Neutrophil (primary cell): ENCODE results near the gene TRPV2.

Source experiments
- H3K27ac ChIP-seq: fragments of 200-600 bp; sonication (generic); 2 replicates; pipeline ENCODE4 v1.5.1; 2016; ENCODE audit warnings: mild to moderate bottlenecking, moderate library complexity
- H3K27me3 ChIP-seq: fragments of 200-600 bp; sonication (generic); 2 replicates; pipeline ENCODE4 v1.6.0; 2016; ENCODE audit warnings: mild to moderate bottlenecking
- H3K36me3 ChIP-seq: fragments of 200-600 bp; sonication (generic); 2 replicates; pipeline ENCODE4 v1.5.1; 2017
- H3K4me1 ChIP-seq, 2 experiments: fragments of 200-600 bp in 1 of 2; sonication (generic) in 1 of 2; 1 replicate in 1 of 2; 2 replicates in 1 of 2; pipeline versions ENCODE4 v1.5.1 to v1.6.1; 2013 to 2016; ENCODE audit warnings: low read depth in 1 of 2, low read length in 1 of 2, mild to moderate bottlenecking in 1 of 2, moderate library complexity in 1 of 2; ENCODE audit not compliant: control insufficient read depth in 1 of 2, insufficient read depth in 1 of 2
- H3K4me3 ChIP-seq, 2 experiments: fragments of 200-600 bp in 1 of 2; sonication (generic) in 1 of 2; 1 replicate in 1 of 2; 2 replicates in 1 of 2; pipeline ENCODE4 v1.5.1; 2013 to 2016; ENCODE audit warnings: low read depth in 1 of 2, low read length in 1 of 2, mild to moderate bottlenecking in 1 of 2, moderate library complexity in 1 of 2
- H3K9me3 ChIP-seq: fragments of 200-600 bp; sonication (generic); 2 replicates; pipeline ENCODE4 v1.5.1; 2016
- TF ChIP-seq, protein P1 (sequence below): fragments of 200-600 bp; sonication (generic); IDR thresholded peaks from 2 replicates; pipeline ENCODE4 v1.5.1; 2016; ENCODE audit warnings: antibody characterized with exemption

TRPV2 gene

DNA sequence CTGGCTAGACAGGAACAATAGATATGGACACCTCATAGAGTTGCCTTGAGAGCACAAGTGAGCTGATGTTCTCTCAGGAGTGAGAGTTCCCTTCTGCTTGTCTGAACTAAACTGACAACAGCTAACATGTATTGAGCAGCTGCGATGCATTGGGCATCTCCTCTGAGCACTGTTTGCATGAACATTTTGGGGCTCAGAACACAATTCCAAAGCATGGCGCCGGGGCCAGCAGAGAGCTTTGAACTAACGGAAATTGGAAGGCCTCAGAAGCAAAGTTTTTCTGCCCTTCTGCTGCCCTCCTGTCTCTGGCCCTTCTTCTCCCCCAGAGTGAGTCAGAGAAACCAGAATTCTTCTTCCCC lies 38.1 kb downstream of the TRPV2 start:
- Histone ChIP-seq H3K27ac (peak overlapping the region; percentile 41), H3K4me3 (no peak overlapping the region), H3K27me3 (no peaks in the 10 kb centered on the region), H3K4me1 (peaks cover 29 to 31% of the 10 kb centered on the region in 2 experiments), H3K36me3 (peaks cover 22% of the 10 kb centered on the region), H3K9me3 (no peaks in the 10 kb centered on the region)
- TF ChIP-seq, protein P1, sequence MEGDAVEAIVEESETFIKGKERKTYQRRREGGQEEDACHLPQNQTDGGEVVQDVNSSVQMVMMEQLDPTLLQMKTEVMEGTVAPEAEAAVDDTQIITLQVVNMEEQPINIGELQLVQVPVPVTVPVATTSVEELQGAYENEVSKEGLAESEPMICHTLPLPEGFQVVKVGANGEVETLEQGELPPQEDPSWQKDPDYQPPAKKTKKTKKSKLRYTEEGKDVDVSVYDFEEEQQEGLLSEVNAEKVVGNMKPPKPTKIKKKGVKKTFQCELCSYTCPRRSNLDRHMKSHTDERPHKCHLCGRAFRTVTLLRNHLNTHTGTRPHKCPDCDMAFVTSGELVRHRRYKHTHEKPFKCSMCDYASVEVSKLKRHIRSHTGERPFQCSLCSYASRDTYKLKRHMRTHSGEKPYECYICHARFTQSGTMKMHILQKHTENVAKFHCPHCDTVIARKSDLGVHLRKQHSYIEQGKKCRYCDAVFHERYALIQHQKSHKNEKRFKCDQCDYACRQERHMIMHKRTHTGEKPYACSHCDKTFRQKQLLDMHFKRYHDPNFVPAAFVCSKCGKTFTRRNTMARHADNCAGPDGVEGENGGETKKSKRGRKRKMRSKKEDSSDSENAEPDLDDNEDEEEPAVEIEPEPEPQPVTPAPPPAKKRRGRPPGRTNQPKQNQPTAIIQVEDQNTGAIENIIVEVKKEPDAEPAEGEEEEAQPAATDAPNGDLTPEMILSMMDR: no peak

DNA sequence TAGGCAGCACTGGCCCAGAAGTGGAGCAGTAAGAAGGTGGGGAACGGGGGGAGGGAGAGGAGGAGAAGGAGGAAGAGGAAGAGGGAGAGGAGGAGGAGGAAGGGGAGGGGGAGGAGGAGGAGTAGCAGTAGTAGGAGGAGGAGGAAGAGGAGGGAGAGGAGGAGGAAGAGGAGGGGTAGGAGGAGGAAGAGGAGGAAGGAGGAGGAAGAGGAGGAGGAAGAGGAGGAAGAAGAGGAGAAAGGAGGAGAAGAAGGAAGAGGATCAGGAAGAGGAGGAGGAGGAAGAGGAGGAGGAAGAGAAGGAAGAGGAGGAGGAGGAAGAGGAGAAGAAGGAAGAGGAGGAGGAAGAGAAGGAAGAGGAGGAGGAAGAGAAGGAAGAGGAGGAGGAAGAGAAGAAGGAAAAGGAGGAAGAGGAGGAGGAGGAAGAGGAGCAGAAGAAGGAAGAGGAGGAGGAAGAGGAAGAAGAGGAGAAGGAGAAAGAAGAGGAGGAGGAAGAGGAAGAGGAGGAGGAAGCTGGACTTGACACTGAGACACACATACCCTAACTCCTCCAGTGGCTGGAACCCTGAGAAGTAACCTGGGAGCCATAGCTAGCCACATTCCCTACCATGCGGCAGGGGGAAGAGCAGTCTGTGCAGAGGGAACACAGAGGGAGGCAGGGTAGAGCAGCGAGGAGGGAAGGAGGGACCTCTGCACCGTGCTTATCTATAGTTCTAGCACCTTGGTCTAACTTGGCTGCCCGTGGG lies 40.8 kb downstream of the TRPV2 start:
- Histone ChIP-seq H3K4me1 (peaks cover 49 to 55% of the 10 kb centered on the region in 2 experiments), H3K9me3 (no peaks in the 10 kb centered on the region), H3K4me3 (no peak overlapping the region), H3K27ac (peak overlapping the region; percentile 75), H3K27me3 (no peaks in the 10 kb centered on the region), H3K36me3 (peaks cover 8% of the 10 kb centered on the region)
- TF ChIP-seq, protein P1: no peak

DNA sequence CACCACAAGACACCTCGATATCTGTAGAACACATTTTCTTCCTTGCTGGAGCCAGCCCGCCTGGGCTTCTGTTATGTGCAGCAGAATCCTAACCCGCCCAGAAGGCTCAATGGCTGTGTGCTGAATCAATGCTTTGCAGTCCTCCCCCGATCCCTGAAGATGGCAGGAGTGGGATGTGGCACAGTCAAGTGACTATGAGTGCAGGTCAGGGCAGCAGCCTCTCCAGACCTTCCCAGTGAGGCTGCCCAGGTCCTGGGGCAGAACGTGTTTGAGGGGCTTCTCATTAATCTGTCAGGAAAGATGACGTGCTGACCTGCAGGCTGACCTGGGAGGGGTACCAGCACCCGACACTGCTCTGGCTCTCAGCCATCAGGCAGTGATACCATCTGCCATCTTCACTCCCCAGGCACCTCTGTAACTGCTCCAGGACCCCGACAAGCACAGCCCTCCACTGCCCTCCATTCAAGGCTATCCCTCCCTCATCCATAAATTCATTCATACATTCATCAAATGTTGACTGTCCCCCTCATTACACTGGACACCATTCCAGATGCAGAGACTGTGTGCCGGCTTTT lies 41.5 kb downstream of the TRPV2 start:
- TF ChIP-seq, protein P1: no peak
- Histone ChIP-seq H3K4me3 (no peak overlapping the region), H3K27ac (peak overlapping the region; percentile 75), H3K27me3 (no peaks in the 10 kb centered on the region), H3K36me3 (peaks cover 15% of the 10 kb centered on the region), H3K9me3 (no peaks in the 10 kb centered on the region), H3K4me1 (peaks cover 49 to 55% of the 10 kb centered on the region in 2 experiments)

DNA sequence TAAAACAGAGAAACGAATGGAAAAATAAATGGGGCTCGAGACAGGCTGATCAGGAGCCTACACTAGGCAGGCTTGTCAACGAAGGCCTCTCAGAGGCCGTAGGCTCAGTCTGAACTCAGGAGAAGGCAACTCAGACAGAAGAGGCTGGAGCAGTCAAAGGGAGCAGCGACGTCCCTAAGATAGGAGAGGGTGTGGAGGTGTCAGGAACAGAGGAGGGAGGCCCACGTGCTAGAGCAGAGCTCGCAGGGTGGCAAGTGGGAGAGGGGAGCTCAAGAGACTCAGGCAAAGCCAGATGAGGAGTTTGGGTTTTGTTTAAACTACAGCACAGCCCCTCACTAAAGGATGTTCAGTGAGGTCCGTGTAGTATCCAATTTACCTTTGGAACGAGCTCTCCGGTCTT lies 43.9 kb downstream of the TRPV2 start:
- peak overlapping the region; percentile 75 for H3K27ac ChIP-seq
- H3K4me1 ChIP-seq: peaks cover 43 to 51% of the 10 kb centered on the region in 2 experiments
- TF ChIP-seq, protein P1: no peak
- H3K9me3 ChIP-seq: no peaks in the 10 kb centered on the region
- H3K27me3 ChIP-seq: no peaks in the 10 kb centered on the region
- H3K4me3 ChIP-seq: no peak overlapping the region
- H3K36me3 ChIP-seq: peaks cover 29% of the 10 kb centered on the region

DNA sequence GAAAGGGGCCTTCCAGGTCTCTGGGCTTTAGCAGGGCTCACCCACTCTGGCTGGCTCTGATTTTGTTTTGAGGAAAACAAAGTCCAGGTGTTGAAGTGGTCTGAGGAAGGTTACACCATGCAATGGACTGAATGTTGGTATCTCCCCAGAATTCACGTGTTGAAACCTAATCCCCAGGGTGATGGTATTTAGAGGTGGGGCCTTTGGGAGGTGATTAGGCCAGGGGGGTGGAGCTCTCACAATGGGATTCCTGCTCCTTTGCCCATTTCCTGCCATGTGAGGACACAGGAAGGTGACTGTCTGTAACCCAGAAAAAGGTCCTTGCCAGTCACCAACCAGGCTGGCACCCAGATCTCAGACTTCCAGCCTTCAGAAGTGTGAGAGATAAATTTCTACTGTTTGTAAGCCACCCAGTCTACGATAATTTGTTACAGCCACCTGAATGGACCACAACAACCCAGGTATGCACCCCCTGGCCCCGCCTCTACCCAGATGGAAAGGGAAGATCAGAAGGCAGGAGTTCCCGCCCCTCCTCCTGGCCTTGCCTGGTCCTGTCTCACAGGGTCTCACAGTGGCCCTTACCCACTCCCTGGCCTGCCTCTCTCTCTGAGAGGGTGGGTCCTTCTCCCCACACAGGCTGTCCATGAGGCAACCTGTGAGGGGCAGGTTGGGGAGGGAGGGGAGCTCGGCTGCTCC lies 44.6 kb downstream of the TRPV2 start:
- H3K36me3 ChIP-seq: peaks cover 29% of the 10 kb centered on the region
- TF ChIP-seq, protein P1: no peak

More for the DNA sequence above, 44.6 kb downstream of the TRPV2 start:
- no peak overlapping the region for H3K4me3 ChIP-seq
- H3K4me1 ChIP-seq: peaks cover 43 to 51% of the 10 kb centered on the region in 2 experiments
- peak overlapping the region; percentile 75 for H3K27ac ChIP-seq
- no peaks in the 10 kb centered on the region for H3K27me3 ChIP-seq
- H3K9me3 ChIP-seq: no peaks in the 10 kb centered on the region
